HG02973 (cell line): ENCODE measurements around the gene WWOX.

Experiments
- ATAC-seq: cut with Tn5 transposase; IDR thresholded peaks from one replicate; pipeline ENCODE4 v1.9.1; 2021; ENCODE audit warnings: moderate library complexity; ENCODE audit not compliant: unreplicated experiment

The WWOX gene

GRCh38 chr16:79137426-79137939 lies 1038.0 kb downstream of the WWOX start:
- ATAC-seq: no peak

- ATAC-seq: no peak
Measured at GRCh38 chr16:79139799-79140198, 1040.3 kb downstream of the WWOX start.

- no peak for ATAC-seq
Measured at GRCh38 chr16:79143026-79143425, 1043.6 kb downstream of the WWOX start.

GRCh38 chr16:79150151-79150550 lies 1050.7 kb downstream of the WWOX start:
- no peak for ATAC-seq

DNA sequence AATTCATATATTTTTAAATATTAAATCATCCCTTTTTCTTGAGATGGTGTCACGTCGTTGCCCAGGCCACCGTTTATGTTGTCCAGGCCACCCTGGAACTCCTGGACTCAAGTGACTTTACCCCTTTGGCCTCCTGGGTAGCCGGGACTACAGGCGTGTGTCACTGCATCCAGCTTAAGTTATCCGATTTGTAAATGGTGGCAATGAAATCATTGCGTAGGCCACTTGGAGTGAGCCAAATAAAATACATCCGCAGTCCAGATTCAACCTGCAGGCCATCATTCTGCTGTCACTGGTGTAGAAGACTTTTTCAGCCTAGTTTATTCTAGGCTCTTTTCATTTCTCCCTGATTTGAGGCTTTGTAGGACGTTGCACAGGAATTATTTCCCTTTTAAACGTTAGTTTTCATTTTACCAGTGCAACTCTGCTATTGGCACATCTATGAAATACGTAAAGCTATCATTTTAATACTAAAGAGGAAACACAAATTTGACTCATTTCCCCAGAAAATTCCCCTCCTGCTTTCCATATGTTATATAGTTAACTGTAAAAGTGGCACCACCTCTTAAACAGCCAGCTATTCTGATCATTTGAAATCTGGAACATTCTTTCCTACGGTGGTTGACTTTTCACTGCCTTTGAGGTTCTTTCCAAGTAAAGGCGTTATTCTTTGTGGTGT lies 1051.3 kb downstream of the WWOX start:
- no peak for ATAC-seq

DNA sequence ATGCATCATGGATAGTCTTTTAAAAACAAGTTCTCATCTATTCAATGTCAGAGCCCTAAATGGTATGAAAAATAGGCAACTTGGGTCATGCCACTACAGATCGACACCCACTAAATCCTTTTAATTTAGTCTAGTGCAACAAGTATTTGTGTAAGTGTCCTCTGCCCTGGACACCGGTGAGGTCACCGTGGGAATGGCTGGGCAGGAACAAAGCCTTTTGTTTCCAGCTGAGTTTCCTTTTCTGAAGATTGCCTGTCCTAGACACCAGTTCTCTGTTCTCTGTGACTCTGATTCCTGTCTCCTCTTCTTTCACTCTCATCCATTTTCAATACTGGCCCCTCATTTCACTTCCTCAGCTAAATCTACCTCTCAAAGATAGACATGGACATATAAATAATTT lies 1054.6 kb downstream of the WWOX start:
- no peak for ATAC-seq

DNA sequence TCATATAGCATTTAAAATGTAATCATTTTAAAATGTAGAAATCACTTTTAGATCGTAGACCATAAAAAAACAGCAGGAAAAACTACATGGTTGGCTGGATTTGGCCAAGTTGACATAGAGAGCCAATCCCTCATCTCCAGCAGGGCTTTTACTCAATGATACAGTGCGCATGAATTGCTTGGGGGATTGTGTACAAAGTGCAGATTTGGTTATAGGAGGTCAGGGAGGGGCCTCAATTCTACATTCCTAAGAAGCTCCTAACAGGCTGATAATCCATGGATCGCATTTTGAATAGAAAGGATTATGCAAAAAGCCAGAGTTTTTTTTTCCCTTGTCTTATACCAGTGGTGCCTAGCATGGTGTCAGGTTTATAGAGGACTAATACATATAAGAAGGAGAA lies 1056.0 kb downstream of the WWOX start:
- ATAC-seq: no peak

DNA sequence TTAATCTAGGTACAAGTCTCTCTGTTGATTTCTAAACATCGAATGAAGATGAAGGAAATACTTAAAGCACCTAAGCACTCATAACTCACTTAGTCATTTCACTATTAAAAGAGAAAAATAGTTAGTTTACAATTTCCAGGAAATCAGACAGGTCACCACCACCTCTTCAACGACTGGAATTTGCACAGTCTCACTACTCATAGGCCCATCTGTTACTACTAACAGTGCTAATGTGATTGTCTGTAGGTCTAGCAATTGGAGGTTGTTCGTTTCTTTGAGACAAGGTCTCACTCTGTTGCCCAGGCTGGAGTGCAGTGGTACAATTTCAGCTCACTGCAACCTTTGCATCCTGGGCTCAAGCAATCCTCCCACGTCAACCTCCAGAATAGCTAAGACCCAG lies 1056.5 kb downstream of the WWOX start:
- no peak for ATAC-seq

GRCh38 chr16:79156761-79157160 lies 1057.3 kb downstream of the WWOX start:
- no peak for ATAC-seq

GRCh38 chr16:79158337-79158736 lies 1058.9 kb downstream of the WWOX start:
- no peak for ATAC-seq

DNA sequence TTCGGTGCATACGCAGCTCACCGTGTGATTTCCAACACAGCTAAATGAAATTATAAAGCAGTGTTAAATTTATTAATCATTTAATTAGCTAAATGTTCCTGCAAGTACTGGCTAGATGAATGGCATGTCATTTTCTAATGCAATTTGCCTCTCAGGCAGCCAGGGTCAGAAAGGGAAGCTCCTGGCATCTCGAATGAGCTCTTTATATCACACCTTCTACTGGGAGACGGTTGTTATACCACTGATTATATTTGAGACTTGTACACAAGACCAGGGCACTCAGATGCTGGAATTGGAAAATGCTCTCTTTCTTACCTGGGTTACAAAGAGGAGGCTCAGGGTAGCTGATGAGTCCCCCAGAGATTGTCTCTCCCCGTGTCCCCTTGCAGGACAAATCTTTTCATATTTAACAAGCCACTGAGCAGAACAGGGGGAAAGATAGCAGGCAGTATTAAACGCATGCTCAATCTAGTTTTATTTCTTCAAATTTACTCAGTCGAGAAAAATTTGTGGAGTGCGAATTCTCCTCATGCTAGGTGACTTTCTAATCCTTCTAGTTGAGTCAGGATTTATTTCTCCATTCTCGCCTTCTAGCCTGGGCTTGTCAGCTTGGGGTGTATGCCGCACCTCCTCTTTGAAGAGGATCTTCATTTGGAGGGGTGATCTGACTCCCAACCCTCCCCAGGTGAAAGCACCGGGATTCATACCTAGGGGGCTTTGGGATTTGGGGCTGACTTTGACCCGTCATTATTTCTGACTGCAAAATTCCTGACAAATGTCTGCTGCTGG lies 1060.0 kb downstream of the WWOX start:
- ATAC-seq: no peak

GRCh38 chr16:79162977-79163376 lies 1063.5 kb downstream of the WWOX start:
- no peak for ATAC-seq

DNA sequence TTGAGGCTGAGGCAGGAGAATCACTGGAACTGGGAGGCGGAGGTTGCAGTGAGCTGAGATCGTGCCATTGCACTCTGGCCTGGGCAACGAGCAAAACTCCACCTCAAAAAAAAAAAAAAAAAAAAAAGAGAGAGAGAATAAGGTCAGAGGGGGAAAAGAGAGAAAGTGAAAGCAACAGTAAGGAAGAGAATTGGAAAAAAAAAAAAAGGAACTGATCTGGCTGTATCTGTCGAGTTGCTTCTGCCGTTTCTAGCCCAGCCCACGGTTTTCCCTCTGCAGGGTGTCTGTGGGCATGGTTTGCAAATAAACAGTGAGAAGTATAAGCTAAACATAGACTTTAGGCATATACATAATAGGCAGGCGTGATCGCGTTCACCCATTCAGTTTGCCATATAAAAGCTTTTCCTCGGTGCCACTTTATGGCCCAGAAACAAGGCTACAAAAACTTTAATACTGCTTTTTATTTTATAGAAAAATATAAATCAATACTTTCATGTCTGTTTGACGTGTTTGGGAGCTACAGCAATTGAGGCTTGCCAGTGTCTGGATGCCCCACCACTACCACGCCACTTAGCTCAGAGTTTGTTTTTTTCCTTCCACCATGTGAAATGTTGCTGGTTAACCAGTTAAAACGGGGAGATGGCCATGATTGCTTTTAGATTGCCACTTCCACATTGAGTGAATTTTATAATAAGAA lies 1064.4 kb downstream of the WWOX start:
- ATAC-seq: no peak

- no peak for ATAC-seq
Measured at GRCh38 chr16:79164388-79164995, 1065.0 kb downstream of the WWOX start.

DNA sequence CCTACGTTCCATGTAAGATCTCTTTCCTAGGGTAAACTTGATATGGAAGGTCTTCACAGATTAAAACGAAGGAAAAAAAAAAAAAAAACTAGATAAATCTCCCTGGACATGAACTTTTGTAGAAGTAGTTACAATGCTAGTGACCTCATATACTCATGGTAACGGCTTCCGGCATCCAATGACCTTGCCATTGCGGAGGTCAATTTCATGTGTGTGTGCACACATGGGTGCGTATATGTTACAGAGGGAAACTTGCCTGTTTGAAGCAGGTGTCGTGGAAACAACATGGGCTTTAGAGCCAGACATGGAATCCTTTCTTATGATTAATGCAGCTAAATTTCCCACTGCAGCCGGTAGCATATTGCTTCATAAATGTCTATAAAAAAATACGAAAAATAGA lies 1065.6 kb downstream of the WWOX start:
- no peak for ATAC-seq

- ATAC-seq: no peak
Measured at GRCh38 chr16:79165506-79165905, 1066.1 kb downstream of the WWOX start.

DNA sequence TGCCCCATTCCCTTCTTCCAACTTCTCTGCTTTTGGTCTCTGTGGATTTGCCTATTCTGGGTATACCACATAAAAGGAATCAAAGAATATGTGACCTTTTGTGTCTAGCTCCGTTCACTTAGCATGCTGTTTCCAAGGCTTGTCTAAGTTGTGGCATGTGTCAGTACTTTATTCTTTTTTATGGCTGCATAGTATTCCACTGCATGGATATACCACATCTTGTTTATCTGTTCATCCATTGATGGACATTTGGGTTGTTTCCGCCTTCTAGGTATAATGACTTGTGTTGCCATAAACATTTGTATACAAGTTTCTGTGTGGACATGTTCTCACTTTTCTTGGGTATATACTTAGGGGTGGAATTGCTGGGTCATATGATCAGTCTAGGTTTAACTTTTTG lies 1068.4 kb downstream of the WWOX start:
- no peak for ATAC-seq

GRCh38 chr16:79168321-79168720 lies 1068.9 kb downstream of the WWOX start:
- no peak for ATAC-seq

DNA sequence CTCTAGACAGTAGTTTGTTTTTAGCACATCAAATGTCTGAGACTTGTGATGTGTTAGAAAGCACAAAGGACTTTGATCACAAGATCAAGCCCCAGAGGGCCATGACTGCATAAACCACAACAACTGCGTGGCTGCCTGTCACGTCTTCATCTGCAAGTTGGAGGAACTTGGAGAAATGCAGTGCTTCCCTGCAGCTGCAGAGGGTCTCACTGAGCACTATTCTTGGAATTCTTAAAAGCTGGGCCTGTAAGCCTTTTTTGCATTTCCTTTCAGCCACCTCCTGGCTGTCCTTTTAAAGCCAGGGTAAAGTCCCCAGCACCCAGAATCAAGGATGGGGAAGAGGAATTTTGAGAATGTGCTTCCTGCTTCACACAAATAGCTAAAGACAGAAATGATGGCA lies 1069.8 kb downstream of the WWOX start:
- ATAC-seq: no peak

DNA sequence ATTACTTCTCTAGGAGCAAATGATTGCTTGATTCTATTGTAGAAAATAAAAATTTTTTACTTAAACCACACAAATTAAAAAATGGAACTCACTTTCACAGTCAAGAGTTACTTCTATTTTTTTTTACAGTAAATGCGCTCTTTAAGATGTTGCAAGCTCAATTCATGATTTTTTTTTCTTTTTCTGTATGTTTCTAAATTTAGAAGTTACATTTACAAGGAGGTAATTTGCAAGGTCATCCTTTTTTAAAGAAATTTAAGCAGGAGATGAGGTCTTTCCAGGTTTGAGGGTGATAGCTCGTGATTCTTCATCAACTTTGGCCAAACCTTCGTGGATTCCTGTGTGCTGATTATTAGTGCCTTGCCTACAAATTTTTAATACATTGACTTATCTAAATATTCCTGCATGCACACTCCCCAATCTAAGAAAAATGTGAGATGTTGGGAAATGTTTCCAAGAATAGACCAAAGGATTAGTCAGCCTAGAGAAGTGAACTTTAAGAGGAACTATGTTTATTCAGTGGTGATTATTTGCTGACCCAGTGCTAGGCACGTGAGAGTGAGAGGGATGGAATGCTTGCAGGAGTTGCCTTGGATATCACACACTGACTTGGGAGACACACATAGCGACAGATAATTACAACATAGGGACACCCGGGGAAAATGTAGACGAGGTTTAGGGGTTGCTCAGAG lies 1071.2 kb downstream of the WWOX start:
- ATAC-seq: no peak

DNA sequence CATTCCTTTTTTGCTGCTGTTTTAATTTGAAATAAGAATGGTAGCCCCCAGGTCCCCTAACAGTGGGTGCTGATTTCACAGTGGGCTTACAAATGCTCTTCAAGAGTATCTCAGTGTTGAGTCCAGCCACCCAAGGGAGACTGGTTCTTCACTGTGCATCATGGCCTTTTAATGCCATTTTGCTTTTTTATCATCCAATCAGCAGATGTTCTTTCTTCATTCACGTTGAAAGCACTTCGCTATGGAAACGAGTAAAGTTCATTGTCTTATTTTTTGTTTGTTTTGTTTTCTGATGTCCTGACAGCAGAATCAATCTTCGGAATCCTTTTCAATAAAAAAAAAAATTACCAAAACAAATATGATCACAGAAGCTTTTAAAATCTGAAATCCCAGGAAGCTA lies 1072.0 kb downstream of the WWOX start:
- ATAC-seq: no peak
